Thyroid gland (tissue), 4 donors: ENCODE data around the gene AOAH. TPM values are rescaled to one million over a fixed set of nuclear protein-coding genes. Genes with fewer than 3 reads are reported as not detected.
A peak's percentile ranks its signal among the peaks of the same experiment; 100 is the strongest.

Experiments used
- DNase-seq, 2 donors: peaks; one replicate each; pipeline ENCODE4 v3.0.0-alpha.2; 2019
- H3K27ac ChIP-seq, 3 donors: fragments of 200-600 bp; sonication (generic); 1 replicate in 2 of 3; 2 replicates in 1 of 3; pipeline ENCODE4 v1.5.1; 2016 to 2019; ENCODE audit warnings: mild to moderate bottlenecking in 1 of 3, moderate library complexity in 1 of 3
- H3K27me3 ChIP-seq: fragments of 200-600 bp; sonication (generic); one replicate; pipeline ENCODE4 v1.5.1; 2019
- H3K36me3 ChIP-seq, 2 donors: fragments of 200-600 bp; sonication (generic); one replicate each; pipeline ENCODE4 v1.5.1; 2016 to 2019
- H3K4me1 ChIP-seq, 2 donors: fragments of 200-600 bp; sonication (generic); one replicate each; pipeline ENCODE4 v1.5.1; 2017 to 2019
- H3K4me3 ChIP-seq, 3 donors: fragments of 200-600 bp; sonication (generic); replicated peaks in 1 of 3; 1 replicate in 2 of 3; 2 replicates in 1 of 3; pipeline ENCODE4 v1.5.1; 2016; ENCODE audit warnings: mild to moderate bottlenecking in 1 of 3
- H3K9me3 ChIP-seq: fragments of 200-600 bp; sonication (generic); one replicate; pipeline ENCODE4 v1.5.1; 2017
- CTCF ChIP-seq, 6 experiments: fragments of 200-600 bp in 3 of 6; fragments of 450-650 bp in 3 of 6; sonication (generic) in 3 of 6; IDR thresholded peaks; one replicate each; pipeline ENCODE4 v1.5.1; 2016 to 2019; ENCODE audit warnings: antibody characterized with exemption in 6 of 6, mild to moderate bottlenecking in 2 of 6, inconsistent platforms in 1 of 6, moderate library complexity in 1 of 6
- POLR2A ChIP-seq, 2 donors: fragments of 450-650 bp; IDR thresholded peaks; one replicate each; pipeline ENCODE4 v1.6.1; 2017; ENCODE audit warnings: antibody characterized with exemption in 2 of 2, mild to moderate bottlenecking in 2 of 2, moderate library complexity in 1 of 2
- WGBS, 2 donors: methylation state at CpG; one replicate each; pipeline ENCODE4 v1.1.5; 2017; 5-methylcytosine and 5-hydroxymethylcytosine counted together
- intact Hi-C: fragments of 100-400 bp; cut with DNase I; formaldehyde crosslinking; loops from one replicate; pipeline ENCODE4 v1.15.1; 2023
- total RNA-seq, 4 donors: library from RNA; depleted of rRNA; stranded (reverse); fragments of >200 nt; gene quantifications; one replicate each; pipeline ENCODE4 v1.2.3, GENCODE V29; 2016

Gene AOAH
- total RNA-seq, 4 donors from 2014 or later: 7.4 to 26.7 (median 12.4) TPM

DNA sequence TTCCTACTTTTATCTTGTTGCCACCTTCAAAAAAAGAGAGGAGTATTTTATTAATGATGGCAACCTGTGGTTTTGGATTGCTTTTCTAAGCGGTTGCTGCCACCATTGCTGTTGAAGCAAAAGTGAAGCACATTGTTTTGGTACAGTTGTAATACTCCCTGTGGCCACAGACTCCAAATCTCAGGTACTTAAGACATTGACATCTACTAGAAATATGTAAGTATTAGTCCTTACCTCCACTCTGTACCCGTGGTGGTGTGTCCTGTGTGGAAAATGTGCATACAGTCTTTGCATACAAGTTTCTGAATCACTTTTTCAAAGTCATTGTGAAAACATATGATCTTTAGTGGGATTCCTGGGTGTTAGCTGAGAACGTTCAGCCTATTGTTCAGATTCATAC, 248.9 kb downstream of the AOAH start:
- DNase-seq: no peak
- TF ChIP-seq POLR2A (IDR thresholded peaks at IDR 0.05): no peak
- no peak for TF ChIP-seq CTCF (IDR thresholded peaks at IDR 0.05)
- 86 to 89% methylated on average over 3 of the region's 3 CpGs for WGBS, 2 donors
- no peaks in the 10 kb centered on the region for H3K9me3 ChIP-seq
- H3K4me3 ChIP-seq: no peak overlapping the region
- H3K36me3 ChIP-seq: no peaks in the 10 kb centered on the region
- intact Hi-C loops: no loop called here
- no peak overlapping the region for H3K27ac ChIP-seq
- no peaks in the 10 kb centered on the region for H3K4me1 ChIP-seq
- no peaks in the 10 kb centered on the region for H3K27me3 ChIP-seq

DNA sequence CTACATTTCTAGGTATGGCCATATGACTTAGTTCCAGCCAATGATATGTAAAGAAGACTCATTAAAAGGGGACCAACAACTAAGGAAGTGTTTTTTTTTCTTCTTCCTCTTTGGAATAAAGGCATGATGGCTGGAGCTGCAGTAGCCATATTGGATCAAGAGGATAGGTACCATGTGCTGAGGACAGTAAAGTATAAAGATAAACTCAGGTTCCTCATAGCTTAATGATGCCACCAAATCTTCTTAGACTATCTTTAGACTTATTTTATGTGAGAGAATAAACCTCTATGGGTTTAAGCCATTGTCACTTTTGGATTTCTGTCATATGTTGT, 249.3 kb downstream of the AOAH start:
- H3K27me3 ChIP-seq: no peaks in the 10 kb centered on the region
- H3K27ac ChIP-seq: no peak overlapping the region
- H3K36me3 ChIP-seq: no peaks in the 10 kb centered on the region
- intact Hi-C loops: no loop called here
- no peaks in the 10 kb centered on the region for H3K9me3 ChIP-seq
- TF ChIP-seq POLR2A (IDR thresholded peaks at IDR 0.05) (no peak), CTCF (IDR thresholded peaks at IDR 0.05) (no peak)
- DNase-seq: no peak
- H3K4me1 ChIP-seq: no peaks in the 10 kb centered on the region
- no peak overlapping the region for H3K4me3 ChIP-seq

DNA sequence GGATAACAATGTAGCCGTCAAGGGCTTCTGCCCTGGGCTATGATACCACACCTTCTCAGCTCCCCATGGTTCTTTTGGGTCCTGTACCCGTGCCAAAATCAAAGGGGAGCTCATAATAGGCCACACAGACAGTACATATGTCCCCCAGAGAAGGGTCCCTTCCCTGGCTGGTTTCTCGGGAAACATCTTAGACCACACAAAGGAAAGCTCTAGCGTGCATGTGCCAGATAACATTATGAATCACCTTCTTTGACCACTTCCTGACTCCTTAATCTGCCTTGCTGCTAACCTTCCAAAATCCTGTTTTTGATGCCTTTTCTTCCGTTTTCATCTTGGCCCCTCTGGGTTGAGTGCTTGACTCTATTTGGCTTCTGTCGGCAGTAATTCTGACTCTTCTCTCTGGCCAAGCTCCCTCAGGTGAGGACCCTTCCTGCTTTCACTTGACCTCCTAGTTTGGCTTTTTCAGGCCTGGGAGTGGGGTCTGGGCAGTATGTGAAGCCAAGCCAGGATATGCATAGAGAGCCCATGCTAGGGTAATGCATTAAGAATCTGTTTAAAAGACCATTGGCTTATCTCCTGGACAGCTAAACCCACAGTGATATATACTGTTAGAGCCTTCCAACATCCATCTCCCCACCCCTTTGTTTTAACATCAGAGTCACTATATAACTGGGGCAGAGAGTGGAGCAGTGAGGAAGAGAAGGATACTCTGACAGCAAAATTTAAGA, 249.8 kb downstream of the AOAH start:
- TF ChIP-seq CTCF (IDR thresholded peaks at IDR 0.05) (no peak), POLR2A (IDR thresholded peaks at IDR 0.05) (no peak)

GRCh38 chr7:36473454-36474282, 250.6 kb downstream of the AOAH start:
- peak; percentile 16 to 24 for DNase-seq
- Histone ChIP-seq H3K4me1 (no peaks in the 10 kb centered on the region), H3K4me3 (no peak overlapping the region), H3K27me3 (no peaks in the 10 kb centered on the region), H3K27ac (no peak overlapping the region), H3K9me3 (no peaks in the 10 kb centered on the region), H3K36me3 (no peaks in the 10 kb centered on the region)
- peak in 2 of 6 experiments; percentile 25 to 29 for TF ChIP-seq CTCF (IDR thresholded peaks at IDR 0.05)
- TF ChIP-seq POLR2A (IDR thresholded peaks at IDR 0.05): no peak
- intact Hi-C loops: no loop called here
- WGBS, 2 donors: 72 to 79% methylated on average over 8 to 11 of the region's 12 CpGs

More for the DNA sequence above, 249.8 kb downstream of the AOAH start:
- 55 to 80% methylated on average over 6 of the region's 6 CpGs for WGBS, 2 donors
- intact Hi-C loops: no loop called here
- H3K27ac ChIP-seq: no peak overlapping the region
- no peaks in the 10 kb centered on the region for H3K4me1 ChIP-seq
- H3K4me3 ChIP-seq: no peak overlapping the region
- DNase-seq: no peak
- no peaks in the 10 kb centered on the region for H3K27me3 ChIP-seq
- no peaks in the 10 kb centered on the region for H3K9me3 ChIP-seq
- H3K36me3 ChIP-seq: no peaks in the 10 kb centered on the region

- WGBS, 2 donors: 82 to 90% methylated on average over 3 of the region's 3 CpGs
- H3K36me3 ChIP-seq: no peaks in the 10 kb centered on the region
- no peak for TF ChIP-seq CTCF (IDR thresholded peaks at IDR 0.05)
- no peak for TF ChIP-seq POLR2A (IDR thresholded peaks at IDR 0.05)
- DNase-seq: no peak
- intact Hi-C loops: no loop called here
- H3K27me3 ChIP-seq: no peaks in the 10 kb centered on the region
- no peaks in the 10 kb centered on the region for H3K9me3 ChIP-seq
- no peaks in the 10 kb centered on the region for H3K4me1 ChIP-seq
- no peak overlapping the region for H3K27ac ChIP-seq
- no peak overlapping the region for H3K4me3 ChIP-seq
These were observed 252.1 kb downstream of the AOAH start for GRCh38 chr7:36472141-36472729.
